Effector memory CD4-positive, alpha-beta T cell (primary cell): ENCODE measurements around the gene RNU2-63P.
"Not testable (repeated sequence)": the region's sequence is repeated elsewhere in the genome, so short reads cannot be mapped to it uniquely, and the experiment has no call there.

Experiments used
- DNase-seq, 3 donors: peaks; one replicate each; pipeline ENCODE4 v3.0.0-alpha.2; 2020
- H3K27ac ChIP-seq: 2 replicates; pipeline ENCODE4 v1.7.0; 2013; ENCODE audit warnings: mild to moderate bottlenecking, low read length, moderate library complexity; ENCODE audit not compliant: insufficient read depth, poor library complexity, severe bottlenecking
- H3K27me3 ChIP-seq: replicated peaks from 2 replicates; pipeline ENCODE4 v1.7.0; 2013; ENCODE audit warnings: mild to moderate bottlenecking, low read length; ENCODE audit not compliant: insufficient read depth, control insufficient read depth, poor library complexity, severe bottlenecking
- H3K36me3 ChIP-seq: 2 replicates; pipeline ENCODE4 v1.7.0; 2013; ENCODE audit warnings: mild to moderate bottlenecking, low read length, moderate library complexity; ENCODE audit not compliant: control insufficient read depth, insufficient read depth
- H3K4me1 ChIP-seq: 2 replicates; pipeline ENCODE4 v1.7.0; 2013; ENCODE audit warnings: low read length, mild to moderate bottlenecking; ENCODE audit not compliant: control insufficient read depth, insufficient read depth, poor library complexity, severe bottlenecking
- H3K4me3 ChIP-seq: 2 replicates; pipeline ENCODE4 v1.7.0; 2013; ENCODE audit warnings: low read length, low read depth, mild to moderate bottlenecking; ENCODE audit not compliant: insufficient read depth, poor library complexity, severe bottlenecking
- H3K9me3 ChIP-seq: 2 replicates; pipeline ENCODE4 v1.7.0; 2013; ENCODE audit warnings: mild to moderate bottlenecking, low read length, moderate library complexity; ENCODE audit not compliant: control insufficient read depth

RNU2-63P gene

DNA sequence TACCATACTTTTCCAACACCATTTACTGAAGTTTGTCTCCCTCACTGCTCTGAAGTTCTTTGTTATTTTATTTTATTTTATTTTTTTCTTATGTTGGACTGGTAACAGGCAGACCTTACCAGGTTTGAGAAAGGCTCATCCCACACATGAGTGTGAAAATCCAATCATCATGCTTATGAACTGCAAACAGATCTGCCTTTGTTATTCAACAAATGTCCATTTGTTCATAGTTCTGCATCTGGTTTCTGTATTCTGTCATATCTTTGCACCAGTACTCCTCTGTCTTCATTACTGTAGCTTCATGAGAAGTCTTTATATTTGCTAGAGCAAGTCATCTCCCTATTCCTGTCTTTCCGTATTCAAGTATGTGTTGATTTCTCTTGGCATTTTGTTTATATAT lies 5.3 kb downstream of the RNU2-63P start:
- no peak overlapping the region for H3K4me3 ChIP-seq
- H3K27ac ChIP-seq: no peak overlapping the region
- H3K9me3 ChIP-seq: no peaks in the 10 kb centered on the region
- no peaks in the 10 kb centered on the region for H3K4me1 ChIP-seq
- no peaks in the 10 kb centered on the region for H3K27me3 ChIP-seq
- H3K36me3 ChIP-seq: no peaks in the 10 kb centered on the region
- no peak for DNase-seq

DNA sequence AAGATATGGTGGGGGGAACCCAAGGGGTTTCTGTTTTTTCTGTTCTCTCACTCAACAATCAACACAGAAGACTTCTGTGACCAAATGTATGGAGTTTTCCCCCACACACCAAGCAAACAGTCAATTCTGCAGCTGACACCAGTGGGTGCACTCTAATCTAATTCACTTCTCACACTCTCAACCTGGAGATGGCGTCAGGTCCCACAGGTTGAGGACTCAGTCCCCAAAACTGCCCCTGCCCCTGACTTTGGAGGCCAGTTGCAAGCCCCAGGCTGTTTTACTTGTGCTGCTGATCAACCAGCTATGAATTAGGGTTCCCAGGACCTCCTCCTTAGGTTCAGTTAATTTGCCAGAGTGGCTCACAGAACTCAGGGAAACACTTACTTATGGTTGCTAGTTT lies 6.2 kb downstream of the RNU2-63P start:
- no peaks in the 10 kb centered on the region for H3K36me3 ChIP-seq
- DNase-seq: no peak
- no peaks in the 10 kb centered on the region for H3K27me3 ChIP-seq
- H3K27ac ChIP-seq: no peak overlapping the region
- no peaks in the 10 kb centered on the region for H3K9me3 ChIP-seq
- H3K4me1 ChIP-seq: no peaks in the 10 kb centered on the region
- no peak overlapping the region for H3K4me3 ChIP-seq

DNA sequence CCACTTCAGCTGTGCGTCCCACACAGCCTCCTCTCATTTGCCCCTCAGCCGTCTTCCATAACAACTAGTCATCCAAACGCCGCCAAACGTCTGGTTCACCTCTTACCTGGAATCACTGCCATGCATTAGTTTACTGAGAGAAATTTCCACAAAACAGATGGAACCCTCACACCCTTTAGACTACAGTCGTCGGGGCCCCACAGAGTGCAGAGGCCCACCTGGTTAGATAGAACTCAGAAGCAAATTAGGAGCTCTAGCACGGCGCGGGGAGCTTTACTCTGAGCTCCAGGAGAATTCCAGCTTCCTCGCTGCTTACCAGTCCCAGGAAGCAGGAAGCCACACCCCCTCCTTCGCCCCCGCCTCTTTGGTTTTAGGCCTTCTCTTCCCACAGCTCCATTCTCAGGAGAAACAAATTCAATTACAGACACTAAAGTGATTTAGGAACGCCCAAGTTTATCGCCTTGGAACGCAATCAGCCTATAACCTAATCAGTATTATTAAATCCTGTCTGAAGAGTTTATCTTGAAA lies 9.4 kb downstream of the RNU2-63P start:
- no peak for DNase-seq
- no peaks in the 10 kb centered on the region for H3K27me3 ChIP-seq
- no peak overlapping the region for H3K4me3 ChIP-seq
- no peaks in the 10 kb centered on the region for H3K9me3 ChIP-seq
- peaks cover under 1% of the 10 kb centered on the region for H3K4me1 ChIP-seq
- H3K27ac ChIP-seq: no peak overlapping the region
- H3K36me3 ChIP-seq: no peaks in the 10 kb centered on the region

DNA sequence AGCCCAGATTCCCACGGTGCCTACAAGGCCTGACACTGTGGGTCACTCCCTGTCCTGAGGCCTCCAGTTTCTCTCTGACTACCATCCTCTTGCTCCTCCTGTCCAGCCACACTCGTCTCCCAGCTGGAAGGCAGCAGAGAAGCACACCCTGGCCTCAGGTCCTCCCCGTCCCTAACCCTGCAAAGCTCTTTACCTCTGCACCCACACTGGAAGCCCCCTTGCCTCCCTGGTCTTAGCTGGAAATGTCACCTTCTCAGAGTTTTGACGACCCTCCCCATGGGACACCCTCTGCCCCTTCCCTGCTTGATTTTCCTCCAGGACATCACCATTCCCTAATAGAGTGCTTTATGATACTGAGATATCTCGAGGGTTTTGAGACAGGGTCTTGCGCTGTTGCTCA lies 10.6 kb downstream of the RNU2-63P start:
- H3K9me3 ChIP-seq: no peaks in the 10 kb centered on the region
- DNase-seq: no peak
- no peak overlapping the region for H3K27ac ChIP-seq
- no peaks in the 10 kb centered on the region for H3K27me3 ChIP-seq
- H3K4me3 ChIP-seq: no peak overlapping the region
- H3K36me3 ChIP-seq: no peaks in the 10 kb centered on the region
- H3K4me1 ChIP-seq: peaks cover 4% of the 10 kb centered on the region

DNA sequence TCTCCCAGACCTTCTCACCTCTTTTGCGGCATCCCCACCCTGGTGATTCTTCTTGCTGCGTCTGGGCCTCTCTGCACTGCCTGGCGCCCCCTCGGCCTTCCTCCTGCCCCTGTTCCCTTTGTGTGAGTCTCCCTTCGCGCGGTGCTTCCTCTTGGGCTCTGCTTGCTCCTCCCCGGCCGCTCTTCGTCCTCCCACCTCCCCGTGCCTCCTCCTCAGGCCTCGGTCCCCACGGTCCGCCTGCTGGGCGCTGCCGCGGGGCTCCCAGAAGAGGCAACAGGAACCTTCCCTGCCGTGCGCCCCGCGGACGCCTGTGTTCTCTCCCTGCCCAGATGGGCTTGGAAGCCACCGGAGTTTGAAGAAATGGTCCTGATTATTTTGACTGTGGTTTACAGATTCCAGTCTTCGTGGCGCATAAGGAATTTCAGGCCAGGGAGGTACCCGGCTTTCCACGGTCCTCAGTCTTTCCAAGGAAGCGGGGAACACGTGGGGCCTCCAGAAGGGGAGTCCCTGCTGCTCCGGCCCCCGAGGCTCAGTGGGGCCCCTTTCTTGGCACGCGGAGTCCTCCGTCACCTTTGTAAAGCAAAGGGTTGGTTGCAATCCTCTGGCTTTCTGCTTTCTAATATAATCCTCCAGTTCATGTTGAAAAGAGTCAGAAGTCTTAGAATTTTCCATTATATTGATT lies 13.1 kb downstream of the RNU2-63P start:
- H3K27me3 ChIP-seq: no peaks in the 10 kb centered on the region
- H3K4me3 ChIP-seq: no peak overlapping the region
- DNase-seq: no peak
- H3K36me3 ChIP-seq: no peaks in the 10 kb centered on the region
- H3K4me1 ChIP-seq: peaks cover 4% of the 10 kb centered on the region
- H3K27ac ChIP-seq: no peak overlapping the region
- H3K9me3 ChIP-seq: no peaks in the 10 kb centered on the region

DNA sequence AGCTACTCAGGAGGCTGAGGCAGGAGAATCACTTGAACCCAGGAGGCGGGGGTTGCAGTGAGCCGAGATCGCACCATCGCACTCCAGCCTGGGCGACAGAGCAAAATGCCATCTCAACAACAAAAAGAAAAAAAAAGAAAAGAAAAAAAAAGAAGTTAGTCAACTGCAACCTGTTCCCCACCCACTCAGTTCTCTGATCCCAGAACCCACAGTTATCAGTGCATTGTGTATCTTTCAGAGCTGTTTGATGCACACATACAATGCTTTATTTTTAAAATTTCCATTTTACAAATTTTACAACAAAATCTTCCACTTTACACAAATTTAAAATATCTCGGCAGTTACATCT lies 14.0 kb downstream of the RNU2-63P start:
- no peak overlapping the region for H3K27ac ChIP-seq
- H3K4me1 ChIP-seq: peaks cover 4% of the 10 kb centered on the region
- no peaks in the 10 kb centered on the region for H3K9me3 ChIP-seq
- no peaks in the 10 kb centered on the region for H3K36me3 ChIP-seq
- no peak for DNase-seq
- H3K4me3 ChIP-seq: no peak overlapping the region
- no peaks in the 10 kb centered on the region for H3K27me3 ChIP-seq

DNA sequence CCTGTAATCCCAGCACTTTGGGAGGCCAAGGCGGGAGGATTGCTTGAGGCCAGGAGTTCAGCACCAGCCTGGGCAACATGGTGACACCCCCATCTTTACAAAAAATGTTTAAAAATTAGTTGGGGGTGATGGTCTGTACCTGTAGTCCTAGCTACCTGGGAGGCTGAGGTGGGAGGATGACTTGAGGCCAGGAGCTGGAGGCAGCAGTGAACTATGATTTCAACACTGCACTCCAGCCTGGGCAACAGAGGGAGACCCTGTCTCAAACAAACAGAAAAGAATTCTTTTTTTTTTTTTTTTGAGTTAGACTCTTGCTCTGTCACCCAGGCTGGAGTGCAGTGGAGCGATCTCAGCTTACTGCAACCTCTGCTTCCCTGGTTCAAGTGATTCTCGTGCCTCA lies 15.9 kb downstream of the RNU2-63P start:
- not testable (repeated sequence) for H3K4me3 ChIP-seq, H3K9me3 ChIP-seq, H3K27me3 ChIP-seq, H3K4me1 ChIP-seq, H3K36me3 ChIP-seq, DNase-seq, H3K27ac ChIP-seq

DNA sequence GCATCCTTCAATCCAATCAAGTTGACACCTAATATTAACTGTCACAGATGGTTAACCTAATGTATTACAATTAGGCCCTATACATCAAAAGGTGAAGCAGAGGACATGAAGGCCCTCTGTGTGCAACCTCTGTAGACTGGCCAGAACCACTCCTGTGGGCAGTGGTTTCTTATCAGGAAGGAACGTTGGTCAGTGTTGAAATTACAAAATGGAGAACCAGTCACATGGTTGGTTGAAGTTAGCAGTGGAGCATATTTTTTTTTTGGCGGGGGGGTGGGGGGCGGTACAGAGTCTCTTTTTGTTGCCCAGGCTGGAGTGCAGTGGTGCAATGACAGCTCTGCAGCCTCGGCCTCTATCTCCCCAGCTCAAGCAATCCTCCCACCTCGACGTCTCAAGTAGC lies 19.8 kb downstream of the RNU2-63P start:
- H3K27ac ChIP-seq: no peak overlapping the region
- no peaks in the 10 kb centered on the region for H3K4me1 ChIP-seq
- DNase-seq: no peak
- no peaks in the 10 kb centered on the region for H3K36me3 ChIP-seq
- no peaks in the 10 kb centered on the region for H3K27me3 ChIP-seq
- no peaks in the 10 kb centered on the region for H3K9me3 ChIP-seq
- no peak overlapping the region for H3K4me3 ChIP-seq

DNA sequence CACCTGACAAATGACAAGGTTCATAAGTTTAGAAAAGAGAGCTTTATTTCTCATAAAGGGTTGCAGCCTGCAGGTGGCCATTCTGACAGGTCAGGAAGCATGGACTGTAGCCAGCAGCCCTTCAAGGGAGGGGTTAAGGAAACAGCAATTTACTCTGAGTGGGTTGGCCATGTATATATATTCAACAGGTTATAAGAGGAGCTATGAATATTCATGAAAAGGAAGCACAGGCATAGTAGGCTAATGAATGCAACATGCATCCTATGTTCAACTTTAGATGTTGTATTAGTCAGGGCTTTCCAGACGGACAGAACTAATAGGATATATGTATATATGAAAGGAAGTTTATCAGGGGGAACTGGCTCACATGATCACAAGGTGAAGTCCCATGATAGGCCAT lies 20.6 kb downstream of the RNU2-63P start:
- no peak overlapping the region for H3K27ac ChIP-seq
- H3K36me3 ChIP-seq: no peaks in the 10 kb centered on the region
- DNase-seq: no peak
- H3K27me3 ChIP-seq: no peaks in the 10 kb centered on the region
- no peaks in the 10 kb centered on the region for H3K9me3 ChIP-seq
- H3K4me1 ChIP-seq: no peaks in the 10 kb centered on the region
- H3K4me3 ChIP-seq: no peak overlapping the region

DNA sequence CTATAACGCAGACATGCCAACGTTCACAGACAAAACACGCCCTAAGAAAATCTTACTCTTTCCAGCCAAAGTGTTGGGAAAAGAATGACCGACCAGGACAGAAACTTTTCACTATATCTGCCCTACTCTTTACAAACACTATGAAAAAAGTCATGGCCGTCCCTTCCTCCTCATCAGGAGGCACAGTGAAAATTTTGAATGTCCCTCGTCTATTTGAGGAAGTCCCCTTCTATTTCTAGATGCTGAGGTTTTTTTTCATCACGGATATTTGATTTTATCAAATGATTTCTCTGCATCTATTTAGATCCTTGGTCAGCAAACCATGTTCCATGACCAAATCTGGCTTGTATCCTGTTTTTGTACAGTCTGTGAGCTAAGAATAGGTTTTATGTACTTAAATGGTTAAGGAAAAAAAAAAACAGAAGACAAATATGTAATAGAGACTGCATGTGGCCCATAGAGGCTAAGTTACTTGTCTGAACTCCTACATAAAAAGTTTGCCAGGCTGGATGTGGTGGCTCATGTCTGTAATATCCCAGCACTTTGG lies 22.0 kb downstream of the RNU2-63P start:
- not testable (repeated sequence) for H3K4me3 ChIP-seq, H3K4me1 ChIP-seq, H3K9me3 ChIP-seq, H3K27me3 ChIP-seq, H3K36me3 ChIP-seq, H3K27ac ChIP-seq, DNase-seq
